GM19099 (cell line): ENCODE measurements around the gene TPI1.

Experiments
- POLR2A ChIP-seq: IDR thresholded peaks from 3 replicates; pipeline ENCODE4 v1.6.1; 2011; ENCODE audit warnings: low read depth; ENCODE audit not compliant: insufficient read length; ENCODE audit errors: extremely low read depth

Gene TPI1

DNA sequence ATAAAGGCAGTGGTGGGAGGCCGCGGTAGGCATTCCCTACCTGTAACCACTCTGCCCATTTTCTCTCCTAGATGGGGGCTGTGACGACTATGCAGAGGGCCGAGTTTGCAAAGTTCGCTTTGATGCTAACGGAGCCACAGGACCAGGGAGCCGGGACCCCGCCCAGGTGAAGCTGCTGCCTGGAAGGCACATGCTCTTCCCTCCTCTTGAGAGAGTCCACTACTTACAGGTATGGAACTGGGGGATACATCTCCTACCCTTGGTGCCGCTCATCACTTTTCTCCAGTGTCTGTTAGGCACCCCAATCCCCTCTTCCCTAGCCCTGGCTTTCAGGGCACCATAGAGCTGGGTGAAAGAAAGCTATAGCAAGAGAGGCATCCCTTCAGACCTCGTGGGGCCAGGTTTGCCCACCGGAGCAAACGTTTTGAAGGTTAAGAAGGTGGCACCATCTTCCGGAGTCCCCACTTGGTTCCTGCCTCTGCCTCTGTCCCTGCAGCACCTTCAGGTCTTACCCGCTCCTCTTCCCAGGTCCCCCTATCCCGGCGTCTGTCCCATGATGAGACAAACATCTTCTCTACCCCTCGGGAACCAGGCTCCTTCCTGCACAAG lies 41.1 kb upstream of the TPI1 start:
- no peak for TF ChIP-seq POLR2A

DNA sequence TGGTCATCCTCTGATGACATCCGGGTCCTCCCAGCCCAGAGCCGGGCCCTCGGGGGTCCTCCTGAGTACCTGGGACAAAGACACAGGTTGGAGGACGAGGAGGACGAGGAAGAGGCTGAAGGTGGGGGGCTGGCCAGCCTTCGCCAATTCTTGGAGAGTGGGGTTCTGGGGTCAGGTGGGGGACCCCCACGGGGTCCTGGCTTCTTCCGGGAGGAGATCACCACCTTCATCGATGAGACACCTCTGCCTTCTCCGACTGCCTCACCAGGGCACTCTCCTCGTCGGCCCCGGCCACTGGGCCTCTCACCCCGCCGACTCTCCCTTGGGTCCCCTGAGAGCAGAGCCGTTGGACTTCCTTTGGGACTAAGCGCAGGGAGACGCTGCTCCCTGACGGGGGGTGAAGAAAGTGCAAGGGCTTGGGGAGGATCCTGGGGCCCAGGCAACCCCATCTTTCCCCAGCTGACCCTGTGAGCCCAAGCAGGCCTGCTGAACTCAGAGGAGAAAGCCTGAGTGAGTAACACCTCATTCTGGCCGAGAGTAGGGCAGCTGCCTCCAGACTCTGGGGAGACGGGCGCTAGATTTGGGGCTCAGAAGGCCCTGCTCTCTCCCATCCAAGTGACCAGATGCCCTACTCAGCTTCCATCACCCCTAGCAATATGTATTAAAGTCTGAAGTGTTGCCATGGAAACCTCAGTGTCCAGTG lies 40.4 kb upstream of the TPI1 start:
- TF ChIP-seq POLR2A = no peak

DNA sequence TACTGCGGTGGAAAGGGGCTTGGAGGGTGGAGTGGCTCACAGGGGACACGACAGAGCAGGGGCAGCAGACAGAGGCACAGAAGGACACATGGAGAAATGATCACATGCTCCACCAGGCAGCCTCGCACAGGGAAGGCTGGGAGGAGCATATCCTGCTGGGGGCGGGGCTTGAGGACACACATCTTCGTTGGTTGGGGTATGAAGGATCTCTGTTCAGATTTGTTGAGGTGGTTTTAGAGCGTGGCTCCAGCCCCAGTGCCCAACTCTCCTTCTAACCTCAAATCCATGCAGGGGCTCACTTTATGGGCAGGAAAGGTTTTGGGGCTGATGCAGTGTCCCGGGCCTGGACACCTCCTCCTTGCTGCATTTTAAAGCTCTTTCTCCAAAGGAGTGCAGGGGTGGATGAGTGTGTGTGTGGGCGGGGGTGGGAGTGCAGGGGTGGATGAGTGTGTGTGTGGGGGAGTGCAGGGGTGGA lies 39.9 kb upstream of the TPI1 start:
- no peak for TF ChIP-seq POLR2A

DNA sequence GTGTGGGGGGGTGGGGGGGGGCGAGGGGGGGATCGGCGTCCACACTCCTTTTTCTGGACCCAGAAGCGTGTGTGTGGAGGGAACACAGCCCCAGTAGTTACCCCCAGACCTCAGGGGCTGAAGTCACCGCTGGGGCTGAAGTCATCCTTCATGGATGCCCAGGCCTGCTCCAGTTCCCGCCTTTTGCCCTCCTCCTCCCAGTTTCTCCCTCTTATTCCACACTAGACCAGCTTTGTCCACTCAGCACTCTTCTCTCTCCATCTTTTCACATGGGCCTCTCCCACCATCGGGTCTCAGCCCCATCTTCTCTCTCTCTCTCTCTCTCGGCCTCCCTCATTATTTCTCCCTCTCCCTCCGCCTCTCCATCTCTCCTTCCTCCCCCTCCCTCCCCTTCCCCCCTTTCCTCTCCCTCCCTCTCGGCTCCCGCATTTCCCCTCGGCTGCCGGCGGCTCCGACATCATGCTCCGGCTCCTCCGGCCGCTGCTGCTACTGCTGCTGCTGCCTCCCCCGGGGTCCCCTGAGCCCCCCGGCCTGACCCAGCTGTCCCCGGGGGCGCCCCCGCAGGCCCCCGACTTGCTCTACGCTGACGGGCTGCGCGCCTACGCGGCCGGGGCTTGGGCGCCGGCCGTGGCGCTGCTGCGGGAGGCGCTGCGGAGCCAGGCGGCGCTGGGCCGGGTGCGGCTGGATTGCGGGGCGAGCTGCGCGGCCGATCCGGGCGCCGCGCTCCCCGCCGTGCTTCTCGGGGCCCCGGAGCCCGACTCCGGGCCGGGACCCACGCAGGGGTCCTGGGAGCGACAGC lies 39.1 kb upstream of the TPI1 start, which contains the start of gene P3H3:
TSS of gene P3H3 (plus strand) at position 426 of the 799 bp plus-strand sequence. CDS start at position 460, 34 bp downstream.
- TF ChIP-seq POLR2A = no peak

DNA sequence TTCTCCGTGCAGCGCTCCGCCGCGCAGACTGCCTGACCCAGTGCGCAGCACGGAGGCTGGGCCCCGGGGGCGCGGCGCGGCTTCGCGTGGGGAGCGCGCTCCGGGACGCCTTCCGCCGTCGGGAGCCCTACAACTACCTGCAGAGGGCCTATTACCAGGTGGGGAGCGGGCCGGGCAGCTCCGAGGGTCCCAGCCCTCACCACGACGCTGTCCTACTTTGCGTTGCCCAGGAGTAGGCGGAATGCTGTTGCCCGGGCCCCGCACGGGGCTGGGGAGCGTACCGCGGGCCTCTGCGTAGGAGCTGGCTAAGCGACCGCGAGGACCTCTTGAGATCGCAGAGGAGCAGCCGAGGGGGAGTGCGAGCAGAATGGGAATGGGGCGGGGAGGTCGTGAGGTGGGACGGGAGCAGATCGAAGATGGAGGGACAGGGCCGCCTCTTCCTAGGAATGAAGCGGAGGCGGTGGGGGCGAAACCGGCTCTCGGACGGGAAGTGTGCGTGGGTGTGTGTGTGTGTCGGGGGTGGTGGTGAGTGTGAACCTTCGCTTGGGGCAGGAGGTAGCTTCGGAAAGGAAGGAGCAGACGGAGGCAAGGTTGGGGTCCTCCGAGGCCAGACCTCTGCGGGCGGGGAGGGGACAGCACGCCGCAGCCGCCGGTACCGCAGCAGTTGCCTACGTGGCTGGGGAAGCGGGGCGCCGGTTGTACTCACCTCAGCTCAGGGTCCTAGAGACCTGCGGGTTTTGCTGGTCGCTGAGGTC lies 38.4 kb upstream of the TPI1 start:
- no peak for TF ChIP-seq POLR2A

DNA sequence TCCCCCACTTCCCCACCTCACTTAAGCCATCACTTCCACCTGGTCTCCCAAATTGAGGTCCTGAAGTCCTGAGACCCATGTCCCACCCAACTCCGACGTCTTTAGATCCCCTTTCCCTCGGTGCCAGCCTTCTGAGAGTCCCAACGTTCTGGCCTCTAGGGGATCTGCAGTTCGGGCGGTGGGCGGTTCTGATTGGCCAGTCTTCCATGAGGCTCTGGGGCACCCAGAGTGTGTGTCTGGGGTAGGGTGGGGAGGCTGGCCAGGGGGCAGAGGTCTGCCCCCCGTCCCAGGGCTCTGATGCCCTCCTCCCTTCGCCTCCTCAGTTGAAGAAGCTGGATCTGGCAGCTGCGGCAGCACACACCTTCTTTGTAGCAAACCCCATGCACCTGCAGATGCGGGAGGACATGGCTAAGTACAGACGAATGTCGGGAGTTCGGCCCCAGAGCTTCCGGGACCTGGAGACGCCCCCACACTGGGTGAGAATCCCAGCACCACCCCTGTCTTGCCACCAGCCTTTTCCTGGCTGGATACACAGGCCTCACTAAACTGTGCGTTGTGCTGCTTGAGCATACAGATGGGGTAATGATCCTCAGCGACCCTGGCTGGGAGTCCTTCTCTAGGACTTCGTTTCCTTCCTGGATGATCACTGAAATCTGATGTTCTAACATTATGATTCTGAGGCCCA lies 37.7 kb upstream of the TPI1 start:
- TF ChIP-seq POLR2A = no peak

DNA sequence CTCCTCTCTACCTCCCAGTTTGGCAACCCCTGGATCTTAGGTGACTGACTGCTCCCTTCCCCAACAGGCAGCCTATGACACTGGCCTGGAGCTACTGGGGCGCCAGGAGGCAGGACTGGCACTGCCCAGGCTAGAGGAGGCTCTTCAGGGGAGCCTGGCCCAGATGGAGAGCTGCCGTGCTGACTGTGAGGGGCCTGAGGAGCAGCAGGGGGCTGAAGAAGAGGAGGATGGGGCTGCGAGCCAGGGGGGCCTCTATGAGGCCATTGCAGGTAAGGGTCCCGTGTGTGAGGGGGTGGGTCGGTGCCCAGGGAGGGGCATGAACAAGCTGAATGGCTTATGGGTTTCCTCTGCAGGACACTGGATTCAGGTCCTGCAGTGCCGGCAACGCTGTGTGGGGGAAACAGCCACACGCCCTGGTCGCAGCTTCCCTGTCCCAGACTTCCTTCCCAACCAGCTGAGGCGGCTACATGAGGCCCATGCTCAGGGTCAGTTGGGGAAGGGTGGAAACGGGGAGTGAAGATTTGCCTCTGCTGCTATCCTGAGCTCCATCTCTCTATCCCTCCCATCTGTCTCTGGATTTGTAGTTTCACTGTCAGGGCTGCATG lies 36.9 kb upstream of the TPI1 start:
- no peak for TF ChIP-seq POLR2A

DNA sequence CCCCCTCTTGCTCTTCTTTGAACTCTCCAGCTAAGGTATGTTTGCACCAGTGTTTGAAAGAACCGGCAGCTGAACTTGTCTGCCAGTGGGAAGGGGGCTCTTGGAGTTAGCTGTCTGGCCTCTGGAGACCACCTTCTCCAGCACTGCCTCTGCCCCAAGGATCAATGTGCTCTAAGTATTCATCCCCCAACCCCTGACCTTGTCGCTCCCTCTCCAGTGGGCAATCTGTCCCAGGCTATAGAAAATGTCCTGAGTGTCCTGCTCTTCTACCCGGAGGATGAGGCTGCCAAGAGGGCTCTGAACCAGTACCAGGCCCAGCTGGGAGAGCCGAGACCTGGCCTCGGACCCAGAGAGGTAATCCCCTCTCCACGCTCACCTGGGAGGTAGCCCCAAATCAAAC lies 36.3 kb upstream of the TPI1 start:
- TF ChIP-seq POLR2A = no peak

DNA sequence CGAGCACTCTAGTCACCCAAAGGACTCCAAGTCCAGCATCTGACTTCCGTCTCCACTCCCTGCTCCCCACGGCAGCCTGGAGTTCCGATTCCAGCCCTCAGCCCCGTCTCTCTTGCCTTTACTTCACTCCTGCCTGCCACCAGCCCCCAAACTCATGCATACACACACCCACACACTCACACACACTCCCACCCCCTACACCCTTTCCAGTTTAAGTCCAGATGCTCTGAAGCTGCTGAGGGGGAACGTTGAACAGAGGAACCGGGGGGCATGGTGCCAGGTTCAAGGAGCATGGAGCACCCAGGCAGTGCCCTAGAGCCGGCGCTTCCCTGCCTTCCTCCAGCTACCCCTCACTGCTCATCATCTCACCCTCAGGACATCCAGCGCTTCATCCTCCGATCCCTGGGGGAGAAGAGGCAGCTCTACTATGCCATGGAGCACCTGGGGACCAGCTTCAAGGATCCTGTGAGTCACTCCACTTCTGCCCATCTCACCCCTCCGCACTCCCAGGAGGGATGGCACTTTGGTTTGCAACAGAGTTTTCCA lies 35.8 kb upstream of the TPI1 start:
- TF ChIP-seq POLR2A = no peak

DNA sequence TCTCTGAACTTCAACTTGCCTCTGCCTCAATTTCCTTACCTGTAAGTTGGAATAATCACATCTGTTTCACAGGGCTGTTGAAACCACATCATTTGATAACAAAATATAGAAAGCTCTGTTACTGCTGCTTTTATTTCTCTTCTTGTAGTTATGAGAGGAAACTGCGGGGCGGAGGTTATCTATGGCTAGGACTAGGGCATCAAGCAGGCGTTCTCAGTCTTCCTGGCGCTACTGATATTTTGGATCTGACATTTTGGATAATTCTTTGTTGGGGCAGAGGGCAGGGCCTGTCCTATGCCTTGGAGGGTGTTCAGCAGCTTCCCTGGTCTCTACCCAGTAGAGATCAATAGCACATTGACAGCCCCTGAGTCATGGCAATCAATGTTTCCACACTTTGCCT lies 35.2 kb upstream of the TPI1 start:
- TF ChIP-seq POLR2A = no peak

DNA sequence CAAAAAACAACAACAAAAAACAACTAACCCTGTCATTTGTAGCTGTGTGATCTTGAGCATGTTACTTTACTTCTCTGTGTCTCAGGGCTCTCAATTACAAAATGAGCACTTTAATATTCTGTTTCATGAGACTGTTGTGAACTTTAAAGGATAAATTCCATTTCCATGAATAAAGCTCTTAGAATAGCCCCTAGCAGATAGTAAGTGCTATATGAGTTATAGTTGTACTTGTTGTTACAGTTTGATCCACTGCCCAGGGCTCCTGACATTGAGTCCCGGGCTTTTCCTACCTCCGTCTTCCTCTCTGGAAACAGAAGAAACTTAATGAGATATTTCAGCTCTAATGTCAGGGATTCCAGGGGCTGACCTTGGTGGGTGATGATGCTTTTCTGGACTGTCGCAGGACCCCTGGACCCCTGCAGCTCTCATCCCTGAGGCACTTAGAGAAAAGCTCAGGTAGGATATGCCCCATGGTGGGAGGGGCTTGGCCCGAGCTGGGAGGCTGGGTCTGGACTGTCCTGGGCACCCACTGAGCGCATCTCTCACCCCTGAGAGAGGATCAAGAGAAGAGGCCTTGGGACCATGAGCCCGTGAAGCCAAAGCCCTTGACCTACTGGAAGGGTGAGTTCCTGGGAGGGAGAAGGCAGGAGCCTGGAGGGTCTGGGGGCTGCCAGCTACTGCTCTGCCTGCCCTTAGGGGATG lies 34.0 kb upstream of the TPI1 start:
- TF ChIP-seq POLR2A = no peak

DNA sequence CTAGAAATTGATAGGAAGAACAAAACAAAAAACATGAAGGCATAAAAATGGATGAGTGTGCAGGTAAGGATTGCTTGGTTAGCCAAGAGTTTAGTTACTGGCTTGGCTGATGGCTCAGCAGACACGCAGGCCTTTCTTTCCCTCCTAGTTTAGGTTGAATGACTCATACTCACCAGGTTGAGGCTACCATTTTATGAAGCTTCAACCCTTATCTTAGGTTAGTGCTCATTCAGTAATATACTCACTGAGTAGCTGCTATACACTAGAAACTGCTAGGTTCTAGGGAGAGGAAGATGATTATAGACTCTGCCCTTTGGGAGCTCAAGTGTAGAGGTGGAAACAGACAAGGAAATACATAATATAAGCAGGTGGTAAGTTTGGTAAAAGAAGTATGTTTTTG lies 33.1 kb upstream of the TPI1 start:
- no peak for TF ChIP-seq POLR2A

DNA sequence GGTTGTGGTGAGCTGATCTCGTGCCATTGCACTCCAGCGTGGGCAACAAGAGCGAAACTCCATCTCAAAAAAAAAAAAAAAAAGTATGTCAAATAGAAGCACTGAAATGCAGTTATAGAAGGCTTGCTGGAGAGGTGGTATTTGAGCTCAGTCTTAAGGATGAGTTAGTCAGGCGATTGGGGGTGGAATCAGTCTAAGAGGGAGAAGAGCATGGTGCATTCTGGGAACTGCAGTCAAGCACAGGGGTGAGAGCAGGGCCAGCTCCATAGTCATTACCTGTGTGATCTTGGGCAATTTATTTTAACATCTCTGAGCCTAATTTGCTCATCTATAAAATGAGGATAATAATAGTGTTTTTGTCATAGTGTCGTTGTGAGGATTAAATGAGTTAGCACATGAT lies 32.5 kb upstream of the TPI1 start:
- no peak for TF ChIP-seq POLR2A
